Subcutaneous adipose tissue (tissue), 4 donors: Measurements from ENCODE around the gene CIAPIN1. TPM values are rescaled to one million over a fixed set of nuclear protein-coding genes. Genes with fewer than 3 reads are reported as not detected.

Experiments used
- total RNA-seq, 4 donors: library from RNA; depleted of rRNA; stranded (reverse); fragments of >200 nt; gene quantifications; one replicate each; pipeline ENCODE4 v1.1.0, GENCODE V29; 2016
- TF ChIP-seq, protein P1 (sequence below): fragments of 450-650 bp; IDR thresholded peaks from one replicate; pipeline ENCODE4 v1.5.1; 2016; ENCODE audit warnings: low read depth, mild to moderate bottlenecking, control low read depth, antibody characterized with exemption, moderate library complexity

Gene CIAPIN1
- total RNA-seq, 4 donors from 2014 or later, result 18.5 to 36.7 (median 20.6) TPM

DNA sequence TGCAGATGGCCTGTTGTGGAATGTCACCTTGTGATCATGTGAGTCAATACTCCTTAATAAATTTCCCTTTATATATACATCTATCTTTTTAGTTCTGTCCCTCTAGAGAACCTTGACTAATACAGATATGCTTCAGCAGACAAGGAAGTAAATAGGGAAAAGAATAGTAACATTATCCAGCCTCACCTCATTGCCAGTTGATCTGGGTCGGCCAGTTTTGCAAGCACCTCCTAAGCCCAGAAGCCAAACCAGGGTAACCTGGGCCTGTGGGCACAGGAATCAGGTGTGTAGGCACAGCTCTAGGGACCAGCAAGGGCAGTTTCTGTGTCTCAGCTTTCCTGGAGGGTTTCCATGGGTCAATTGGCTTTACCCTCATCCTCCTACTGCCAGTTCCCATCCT lies 54.5 kb downstream of the CIAPIN1 start:
- TF ChIP-seq, protein P1, sequence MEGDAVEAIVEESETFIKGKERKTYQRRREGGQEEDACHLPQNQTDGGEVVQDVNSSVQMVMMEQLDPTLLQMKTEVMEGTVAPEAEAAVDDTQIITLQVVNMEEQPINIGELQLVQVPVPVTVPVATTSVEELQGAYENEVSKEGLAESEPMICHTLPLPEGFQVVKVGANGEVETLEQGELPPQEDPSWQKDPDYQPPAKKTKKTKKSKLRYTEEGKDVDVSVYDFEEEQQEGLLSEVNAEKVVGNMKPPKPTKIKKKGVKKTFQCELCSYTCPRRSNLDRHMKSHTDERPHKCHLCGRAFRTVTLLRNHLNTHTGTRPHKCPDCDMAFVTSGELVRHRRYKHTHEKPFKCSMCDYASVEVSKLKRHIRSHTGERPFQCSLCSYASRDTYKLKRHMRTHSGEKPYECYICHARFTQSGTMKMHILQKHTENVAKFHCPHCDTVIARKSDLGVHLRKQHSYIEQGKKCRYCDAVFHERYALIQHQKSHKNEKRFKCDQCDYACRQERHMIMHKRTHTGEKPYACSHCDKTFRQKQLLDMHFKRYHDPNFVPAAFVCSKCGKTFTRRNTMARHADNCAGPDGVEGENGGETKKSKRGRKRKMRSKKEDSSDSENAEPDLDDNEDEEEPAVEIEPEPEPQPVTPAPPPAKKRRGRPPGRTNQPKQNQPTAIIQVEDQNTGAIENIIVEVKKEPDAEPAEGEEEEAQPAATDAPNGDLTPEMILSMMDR, result no peak

DNA sequence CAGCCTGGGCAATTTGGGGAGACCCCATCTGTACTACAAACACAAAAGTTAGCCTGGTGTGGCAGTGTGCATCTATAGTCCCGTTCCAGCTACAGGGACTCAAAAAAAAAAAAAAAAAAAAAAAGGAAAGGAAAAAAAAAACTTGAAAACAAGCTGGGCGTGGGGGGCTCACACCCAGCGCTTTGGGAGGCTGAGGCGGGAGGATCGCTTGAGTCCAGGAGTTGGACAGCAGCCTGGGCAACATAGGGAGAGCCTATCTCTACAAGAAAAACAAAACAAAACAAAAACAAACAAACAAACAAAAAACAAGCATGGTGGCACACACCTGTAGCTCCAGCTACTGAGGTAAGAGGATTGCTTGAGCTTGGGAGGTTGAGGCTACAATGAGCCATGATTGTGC lies 55.5 kb downstream of the CIAPIN1 start:
- TF ChIP-seq, protein P1, result no peak

DNA sequence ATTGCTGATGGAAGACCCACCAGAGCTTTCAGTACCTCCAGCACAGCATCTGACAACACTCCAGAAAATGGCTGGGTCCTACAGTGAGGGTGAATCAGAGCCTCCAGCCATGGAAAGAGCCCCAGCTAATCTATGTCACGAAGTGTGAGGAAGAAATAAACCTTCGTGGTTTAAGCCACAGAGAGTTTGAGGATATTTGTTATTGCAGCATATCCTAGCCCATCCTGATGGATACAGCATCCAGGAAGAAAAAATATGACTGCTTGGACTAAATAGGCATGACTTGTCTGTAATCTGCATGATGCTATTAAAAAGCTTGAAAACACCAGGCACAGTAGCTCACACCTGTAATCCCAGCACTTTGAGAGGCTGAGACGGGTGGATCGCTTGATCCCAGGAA lies 55.9 kb downstream of the CIAPIN1 start:
- TF ChIP-seq, protein P1, result no peak

DNA sequence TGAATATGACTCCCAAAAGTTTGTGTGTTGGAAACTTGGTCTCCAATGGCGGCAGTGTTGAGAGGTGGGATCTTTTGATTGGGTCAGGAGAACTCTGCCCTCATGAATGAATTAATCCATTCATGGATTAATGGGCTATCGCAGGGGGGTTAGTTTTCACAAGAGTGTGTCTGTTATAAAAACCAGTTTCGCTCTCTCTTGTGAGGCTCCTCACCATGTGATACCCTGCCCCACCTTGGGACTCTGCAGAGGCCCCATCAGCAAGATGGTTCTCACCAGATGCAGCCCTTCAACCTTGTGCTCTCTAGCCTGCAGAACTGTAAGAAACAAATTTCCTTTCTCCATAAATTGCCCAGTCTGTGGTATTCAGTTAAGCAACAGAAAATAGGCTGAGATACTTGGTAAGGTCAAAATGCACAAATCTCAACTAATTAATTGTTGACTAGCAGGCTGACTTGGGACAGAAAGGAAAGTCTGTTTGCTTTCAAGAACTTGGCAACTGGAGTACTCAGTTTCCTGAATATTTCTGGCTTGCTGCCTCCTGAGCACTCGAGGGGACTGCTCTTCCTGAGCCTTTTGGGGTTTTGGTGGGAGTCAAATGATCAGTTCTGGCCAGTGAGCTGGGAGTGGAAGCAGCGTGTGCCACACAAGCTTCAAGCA lies 56.4 kb downstream of the CIAPIN1 start:
- TF ChIP-seq, protein P1, result no peak

DNA sequence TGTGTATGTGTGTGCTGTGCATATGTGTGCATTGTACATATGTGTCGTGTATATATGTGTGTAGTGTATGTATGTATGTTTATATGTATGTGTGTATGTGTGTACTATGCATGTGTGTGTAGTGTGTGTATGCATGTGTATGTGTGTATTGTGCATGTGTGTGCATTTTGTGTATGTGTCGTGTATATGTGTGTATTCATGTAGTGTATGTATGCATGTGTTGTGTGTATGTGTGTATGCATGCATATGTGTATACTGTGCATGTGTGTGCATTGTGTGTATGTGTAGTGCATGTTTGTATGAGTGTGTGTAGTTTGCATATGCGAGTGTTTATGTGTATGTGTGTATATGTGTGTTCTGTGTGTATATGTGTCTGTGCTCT lies 58.1 kb downstream of the CIAPIN1 start:
- TF ChIP-seq, protein P1, result no peak

DNA sequence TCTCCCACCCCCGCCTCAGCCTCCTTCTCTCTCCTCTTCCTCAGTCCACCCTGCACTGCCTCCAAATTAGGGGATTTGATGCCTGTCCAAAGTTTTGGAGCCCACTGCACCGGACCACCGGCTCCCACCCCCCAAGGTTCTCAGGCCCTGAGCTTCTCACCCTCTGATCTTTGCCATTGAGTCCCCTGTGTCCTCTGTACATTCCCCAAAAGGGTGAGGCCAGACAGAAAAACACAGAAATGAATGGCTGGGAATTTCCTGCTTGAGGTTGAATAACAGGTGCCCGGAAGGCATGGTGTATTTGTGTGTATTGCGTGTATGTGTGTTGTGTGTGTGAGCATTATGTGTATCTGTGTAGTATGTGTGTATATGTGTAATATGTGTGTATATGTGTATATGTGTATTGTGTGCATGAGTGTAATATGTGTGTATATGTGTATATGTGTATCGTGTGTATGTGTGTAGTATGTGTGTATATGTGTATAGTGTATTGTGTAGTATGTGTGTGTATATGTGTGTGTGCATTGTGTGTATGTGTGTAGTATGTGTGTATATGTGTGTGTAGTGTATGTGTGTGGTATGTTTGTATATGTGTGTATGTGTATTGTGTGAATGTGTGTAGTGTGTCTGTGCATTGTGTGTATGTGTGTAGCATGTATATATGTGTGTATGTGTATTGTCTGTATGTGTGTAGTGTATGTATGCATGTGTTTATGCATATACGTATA lies 58.7 kb downstream of the CIAPIN1 start:
- TF ChIP-seq, protein P1, result no peak

DNA sequence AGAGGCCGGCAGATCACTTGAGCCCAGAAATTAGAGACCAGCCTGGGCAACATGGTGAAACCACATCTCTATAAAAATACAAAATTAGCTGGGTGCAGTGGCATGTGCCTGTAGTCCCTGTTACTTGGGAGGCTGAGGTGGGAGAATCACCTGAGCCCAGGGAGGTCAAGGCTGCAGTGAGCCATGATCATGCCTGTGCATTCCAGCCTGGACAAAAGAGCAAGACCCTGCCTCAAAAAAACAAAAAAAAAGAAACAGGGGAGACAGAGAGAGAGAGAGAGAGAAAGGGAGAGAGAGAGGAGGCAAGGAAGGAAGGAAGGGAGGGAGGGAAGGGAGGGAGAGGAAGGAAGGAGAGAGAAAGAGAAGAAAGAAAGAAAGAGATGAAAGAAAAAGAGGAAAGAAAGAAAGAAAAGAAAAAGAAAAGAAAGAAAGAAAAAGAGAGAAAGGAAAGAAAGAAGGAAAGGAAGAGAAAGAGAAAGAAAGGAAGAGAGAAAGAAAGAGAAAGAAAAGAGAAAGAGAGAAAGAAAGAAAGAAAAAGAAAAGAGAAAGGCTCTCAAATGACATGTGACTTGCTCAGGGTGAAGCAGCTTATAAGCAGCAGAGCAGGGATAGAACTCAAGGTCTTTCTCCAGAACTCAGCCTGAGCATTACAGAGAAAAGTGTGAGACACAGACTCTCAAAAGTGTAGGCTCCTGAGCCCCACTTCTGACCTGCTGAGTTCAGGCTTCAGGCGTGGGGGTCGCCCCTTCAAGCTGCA lies 59.4 kb downstream of the CIAPIN1 start:
- TF ChIP-seq, protein P1, result no peak
